Body of pancreas (tissue), 4 donors: ENCODE data around the gene HYOU1. TPM values are rescaled to one million over a fixed set of nuclear protein-coding genes. Genes with fewer than 3 reads are reported as not detected.

Source experiments
- ATAC-seq: fragments of 150-250 bp; one replicate; pipeline ENCODE4 v1.9.1; 2016
- DNase-seq, 4 donors: peaks; one replicate each; pipeline ENCODE4 v3.0.0-alpha.2; 2019
- H3K27ac ChIP-seq, 4 donors: fragments of 200-600 bp; sonication (generic); 1 replicate in 3 of 4; 2 replicates in 1 of 4; pipeline versions ENCODE4 v1.5.1 to v1.6.1; 2016 to 2019; ENCODE audit warnings: mild to moderate bottlenecking in 1 of 4, mixed read lengths in 1 of 4, moderate library complexity in 1 of 4
- H3K27me3 ChIP-seq, 2 donors: fragments of 200-600 bp; sonication (generic); one replicate each; pipeline ENCODE4 v1.6.0; 2016; ENCODE audit warnings: mild to moderate bottlenecking in 1 of 2
- H3K36me3 ChIP-seq, 2 donors: fragments of 200-600 bp; sonication (generic); replicated peaks in 1 of 2; 2 replicates each; pipeline ENCODE4 v1.5.1; 2016; ENCODE audit warnings: low read depth in 2 of 2; ENCODE audit not compliant: insufficient read depth in 1 of 2
- H3K4me1 ChIP-seq: fragments of 200-600 bp; sonication (generic); one replicate; pipeline ENCODE4 v1.6.0; 2016
- H3K4me3 ChIP-seq, 2 donors: fragments of 200-600 bp; sonication (generic); 1 replicate in 1 of 2; 2 replicates in 1 of 2; pipeline ENCODE4 v1.5.1; 2016 to 2019
- H3K9me3 ChIP-seq, 3 donors: fragments of 200-600 bp; sonication (generic); 1 replicate in 2 of 3; 2 replicates in 1 of 3; pipeline ENCODE4 v1.5.1; 2016
- POLR2A ChIP-seq, 3 donors: fragments of 450-650 bp; IDR thresholded peaks; one replicate each; pipeline ENCODE4 v1.6.1; 2016; ENCODE audit warnings: antibody characterized with exemption in 3 of 3, mild to moderate bottlenecking in 2 of 3
- WGBS, 2 donors: methylation state at CpG; one replicate each; pipeline ENCODE4 v1.1.5; 2017; 5-methylcytosine and 5-hydroxymethylcytosine counted together
- intact Hi-C: fragments of 100-400 bp; cut with DNase I; formaldehyde crosslinking; loops from one replicate; pipeline ENCODE4 v1.15.1; 2023
- total RNA-seq, 2 donors: library from RNA; depleted of rRNA; stranded (reverse); fragments of >200 nt; gene quantifications; one replicate each; pipeline ENCODE4 v1.1.0, GENCODE V29; 2016
- TF ChIP-seq, protein P1 (sequence below), 7 experiments: fragments of 450-650 bp in 4 of 7; fragments of 200-600 bp in 3 of 7; sonication (generic) in 3 of 7; IDR thresholded peaks; one replicate each; pipeline ENCODE4 v1.5.1; 2016 to 2019; ENCODE audit warnings: antibody characterized with exemption in 7 of 7

The HYOU1 gene
- total RNA-seq, 2 donors from 2014 or later, result 121 to 218 TPM

DNA sequence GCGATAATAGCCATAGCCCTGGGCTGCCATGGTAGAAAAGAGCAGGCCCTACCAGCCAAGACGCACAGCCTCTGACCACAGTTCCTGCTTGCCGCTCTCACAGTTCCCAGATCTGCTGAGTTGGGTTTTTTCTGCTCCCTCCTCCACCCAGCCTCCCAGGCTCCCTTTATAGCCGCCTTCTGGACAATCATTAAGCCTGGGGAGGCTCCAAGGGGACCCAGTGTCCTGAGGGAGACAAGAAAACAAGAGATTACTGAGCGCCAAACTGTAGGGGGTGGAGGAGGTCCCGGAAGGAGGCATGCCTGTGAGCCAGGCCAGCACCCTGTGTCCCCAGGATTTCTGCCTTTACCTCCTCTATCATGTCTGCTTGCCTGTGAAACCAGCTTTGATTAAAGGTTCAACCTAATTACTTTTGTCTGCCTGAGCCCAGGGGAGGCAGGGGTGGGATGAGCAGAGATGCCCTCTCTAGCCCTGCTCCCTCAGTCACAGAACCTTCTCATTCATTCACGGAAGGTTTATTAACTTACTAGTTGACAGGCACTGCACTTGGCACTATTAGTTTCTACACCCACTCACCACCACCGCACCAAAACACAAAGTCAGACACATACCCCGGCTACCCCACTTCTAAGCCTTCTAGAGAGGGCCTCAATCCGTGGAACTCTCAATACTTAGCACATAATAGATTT, 27.5 kb downstream of the HYOU1 start:
- DNase-seq (peak; percentile 85 to 94 (median 92)), ATAC-seq (peak; percentile 70)
- TF ChIP-seq, protein P1, sequence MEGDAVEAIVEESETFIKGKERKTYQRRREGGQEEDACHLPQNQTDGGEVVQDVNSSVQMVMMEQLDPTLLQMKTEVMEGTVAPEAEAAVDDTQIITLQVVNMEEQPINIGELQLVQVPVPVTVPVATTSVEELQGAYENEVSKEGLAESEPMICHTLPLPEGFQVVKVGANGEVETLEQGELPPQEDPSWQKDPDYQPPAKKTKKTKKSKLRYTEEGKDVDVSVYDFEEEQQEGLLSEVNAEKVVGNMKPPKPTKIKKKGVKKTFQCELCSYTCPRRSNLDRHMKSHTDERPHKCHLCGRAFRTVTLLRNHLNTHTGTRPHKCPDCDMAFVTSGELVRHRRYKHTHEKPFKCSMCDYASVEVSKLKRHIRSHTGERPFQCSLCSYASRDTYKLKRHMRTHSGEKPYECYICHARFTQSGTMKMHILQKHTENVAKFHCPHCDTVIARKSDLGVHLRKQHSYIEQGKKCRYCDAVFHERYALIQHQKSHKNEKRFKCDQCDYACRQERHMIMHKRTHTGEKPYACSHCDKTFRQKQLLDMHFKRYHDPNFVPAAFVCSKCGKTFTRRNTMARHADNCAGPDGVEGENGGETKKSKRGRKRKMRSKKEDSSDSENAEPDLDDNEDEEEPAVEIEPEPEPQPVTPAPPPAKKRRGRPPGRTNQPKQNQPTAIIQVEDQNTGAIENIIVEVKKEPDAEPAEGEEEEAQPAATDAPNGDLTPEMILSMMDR (IDR thresholded peaks at IDR 0.05), result peak in 4 of 7 experiments; percentile 13 to 40 (median 32)
- peak; percentile 67 to 93 (median 92) for TF ChIP-seq POLR2A (IDR thresholded peaks at IDR 0.05)
- H3K27me3 ChIP-seq, result no peaks in the 10 kb centered on the region
- peak overlapping the region; percentile 88 to 95 (median 93) for H3K27ac ChIP-seq
- H3K4me1 ChIP-seq, result peaks cover 57% of the 10 kb centered on the region
- peak overlapping the region; percentile 58 to 84 for H3K4me3 ChIP-seq
- WGBS, 2 donors, result 8 to 12% methylated on average over 9 to 10 of the region's 10 CpGs
- no peaks in the 10 kb centered on the region for H3K9me3 ChIP-seq
- peaks cover 0 to 2% of the 10 kb centered on the region in 2 donors for H3K36me3 ChIP-seq
- intact Hi-C loops, result no loop called here

DNA sequence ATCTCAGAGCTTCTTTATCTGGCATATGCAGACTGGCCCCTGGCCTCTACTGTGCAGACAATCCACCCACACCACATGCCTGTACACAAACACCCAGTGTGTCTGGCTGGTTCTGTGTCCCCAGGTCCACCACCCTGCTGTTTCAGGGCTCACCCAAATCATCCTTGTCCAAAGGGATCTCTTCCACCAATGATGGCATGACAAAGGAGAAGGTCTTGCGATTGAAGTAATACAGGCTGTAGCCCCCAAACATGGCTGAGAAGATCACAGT, 28.0 kb downstream of the HYOU1 start:
- intact Hi-C loops, result no loop called here
- Histone ChIP-seq H3K9me3 (no peaks in the 10 kb centered on the region), H3K36me3 (peaks cover 0 to 2% of the 10 kb centered on the region in 2 donors), H3K27me3 (no peaks in the 10 kb centered on the region), H3K4me3 (peak overlapping the region in 1 of 2 donors; percentile 6), H3K27ac (peak overlapping the region; percentile 88 to 95 (median 93)), H3K4me1 (peaks cover 62% of the 10 kb centered on the region)
- DNase-seq (peak in 1 of 4 donors; percentile 15), ATAC-seq (no peak)
- TF ChIP-seq POLR2A (IDR thresholded peaks at IDR 0.05), result no peak
- 50 to 60% methylated on average over 1 of the region's 1 CpG for WGBS, 2 donors

DNA sequence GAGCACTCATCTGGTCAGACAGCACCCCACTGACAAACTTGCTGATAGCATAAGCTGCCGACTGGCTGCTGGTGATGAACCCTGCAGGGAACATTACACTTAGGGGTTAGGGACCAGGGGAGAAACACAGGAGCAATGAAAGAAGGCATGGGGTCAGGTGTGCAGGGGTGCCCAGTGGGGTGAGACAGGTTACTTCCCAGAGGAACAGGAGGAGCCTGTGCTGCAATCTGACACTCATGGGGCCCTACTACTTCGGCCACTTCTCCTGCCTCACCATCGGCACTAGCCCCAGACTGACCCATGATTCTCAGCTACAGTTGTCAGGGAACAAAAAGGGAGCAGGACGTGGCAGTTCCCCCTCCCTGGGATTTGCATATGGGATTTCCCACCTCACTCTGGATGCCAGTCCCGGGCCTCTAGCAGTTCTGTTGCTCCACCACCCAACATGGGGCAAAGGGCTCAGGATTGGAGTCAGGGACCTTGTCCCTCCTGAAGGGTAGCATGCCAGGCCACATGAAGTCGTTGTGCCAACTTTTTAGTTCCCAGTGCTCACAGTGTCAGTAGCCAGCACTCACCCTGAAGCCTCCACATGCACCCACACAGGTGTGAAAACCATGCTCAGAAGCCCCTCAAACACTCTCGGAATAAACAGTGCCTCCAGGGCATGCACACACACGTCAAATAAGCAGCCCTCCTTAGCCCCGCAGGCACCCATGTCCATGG, 28.5 kb downstream of the HYOU1 start:
- ATAC-seq (no peak), DNase-seq (peak in 3 of 4 donors; percentile 17 to 35 (median 34))
- no peaks in the 10 kb centered on the region for H3K27me3 ChIP-seq
- H3K36me3 ChIP-seq, result peaks cover 0 to 2% of the 10 kb centered on the region in 2 donors
- peak overlapping the region; percentile 88 to 95 (median 93) for H3K27ac ChIP-seq
- intact Hi-C loops, result no loop called here
- H3K9me3 ChIP-seq, result no peaks in the 10 kb centered on the region
- TF ChIP-seq POLR2A (IDR thresholded peaks at IDR 0.05), result no peak
- TF ChIP-seq, protein P1 (IDR thresholded peaks at IDR 0.05), result no peak
- peaks cover 66% of the 10 kb centered on the region for H3K4me1 ChIP-seq
- peak overlapping the region in 1 of 2 donors; percentile 6 for H3K4me3 ChIP-seq
- 30 to 37% methylated on average over 6 to 9 of the region's 9 CpGs for WGBS, 2 donors

DNA sequence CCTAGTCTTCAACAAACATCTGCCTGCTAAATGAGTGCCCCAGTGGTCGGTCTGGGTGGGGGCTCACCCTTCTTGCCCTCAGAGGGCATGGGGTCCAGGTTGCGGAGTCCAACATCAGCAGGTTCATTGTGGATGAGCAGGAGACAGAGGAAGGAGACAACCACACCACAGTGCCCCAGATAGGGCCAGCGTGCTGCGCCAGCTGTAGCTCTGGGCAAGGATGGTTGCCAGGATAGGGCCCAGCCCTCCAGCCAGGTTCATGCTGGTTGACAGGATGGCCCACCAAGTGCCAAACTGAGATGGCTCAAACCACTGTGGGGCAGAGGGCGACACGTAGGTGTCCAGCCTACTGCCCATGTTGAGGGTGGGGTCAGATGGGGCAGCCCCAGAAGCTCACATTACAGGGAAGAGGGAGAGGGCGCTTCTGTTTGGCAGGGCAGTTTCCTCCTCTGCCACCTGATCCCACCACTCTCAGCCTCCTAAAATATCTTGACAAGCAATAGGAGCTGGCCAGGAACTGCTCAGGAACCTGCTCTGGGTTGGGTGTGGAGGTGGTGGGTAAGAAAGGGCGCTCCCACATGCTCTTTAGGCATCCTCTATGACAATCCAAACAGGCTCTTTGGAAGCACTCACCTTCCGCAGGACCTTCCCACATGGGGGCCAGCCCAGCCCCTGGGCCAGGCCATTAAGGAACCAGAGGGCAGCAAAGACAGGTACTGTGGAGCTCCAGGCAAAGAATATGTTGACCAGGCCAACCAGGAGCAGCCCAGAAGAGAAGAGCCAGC, 29.3 kb downstream of the HYOU1 start:
- peaks cover 73% of the 10 kb centered on the region for H3K4me1 ChIP-seq
- H3K27ac ChIP-seq, result peak overlapping the region in 3 of 4 donors; percentile 88 to 95 (median 91)
- DNase-seq, result peak in 1 of 4 donors; percentile 12
- WGBS, 2 donors, result 84 to 88% methylated on average over 2 to 9 of the region's 9 CpGs
- no peaks in the 10 kb centered on the region for H3K27me3 ChIP-seq
- intact Hi-C loops, result no loop called here
- TF ChIP-seq POLR2A (IDR thresholded peaks at IDR 0.05), result no peak
- TF ChIP-seq, protein P1 (IDR thresholded peaks at IDR 0.05), result no peak
- no peak for ATAC-seq
- peaks cover 0 to 2% of the 10 kb centered on the region in 2 donors for H3K36me3 ChIP-seq
- no peak overlapping the region for H3K4me3 ChIP-seq
- no peaks in the 10 kb centered on the region for H3K9me3 ChIP-seq

DNA sequence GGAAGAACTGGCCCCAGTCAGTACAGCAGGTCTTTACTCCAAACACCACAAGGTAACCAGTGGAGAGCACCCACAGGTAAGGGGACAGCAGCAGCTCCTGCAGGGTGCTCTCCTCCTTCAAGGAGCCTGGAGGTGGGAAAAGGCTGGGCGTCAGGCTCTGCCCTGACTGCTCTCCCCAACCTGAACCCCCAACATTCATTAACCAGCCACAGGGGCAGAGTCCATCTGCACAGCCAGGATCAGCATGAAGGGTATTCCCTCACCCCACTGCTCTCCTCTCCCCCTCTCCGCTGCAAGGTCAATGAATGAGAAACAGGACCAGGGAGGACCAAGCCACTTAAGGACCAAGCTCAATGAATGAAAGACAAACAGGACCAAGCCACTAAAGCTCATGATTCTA, 30.0 kb downstream of the HYOU1 start:
- Histone ChIP-seq H3K27me3 (no peaks in the 10 kb centered on the region), H3K9me3 (no peaks in the 10 kb centered on the region), H3K36me3 (peaks cover 0 to 2% of the 10 kb centered on the region in 2 donors), H3K27ac (peak overlapping the region in 3 of 4 donors; percentile 4 to 95 (median 88)), H3K4me3 (no peak overlapping the region), H3K4me1 (peaks cover 79% of the 10 kb centered on the region)
- ATAC-seq (no peak), DNase-seq (no peak)
- 50 to 60% methylated on average over 2 of the region's 2 CpGs for WGBS, 2 donors
- TF ChIP-seq POLR2A (IDR thresholded peaks at IDR 0.05), result no peak
- TF ChIP-seq, protein P1 (IDR thresholded peaks at IDR 0.05), result no peak
- intact Hi-C loops, result no loop called here
